Nephron (organoid): Measurements from ENCODE around the gene SIPA1L3.
"Not testable (repeated sequence)": the region's sequence is repeated elsewhere in the genome, so short reads cannot be mapped to it uniquely, and the experiment has no call there.

ENCODE experiments used
- H3K27ac Mint-ChIP-seq, 3 experiments: 2 replicates each; pipeline ENCODE4 v1.8.0; 2020; ENCODE audit warnings: mixed read lengths in 3 of 3, mild to moderate bottlenecking in 2 of 3, moderate library complexity in 1 of 3
- H3K27me3 Mint-ChIP-seq: 2 replicates; pipeline ENCODE4 v1.8.0; 2021; ENCODE audit warnings: low read depth, mild to moderate bottlenecking, moderate library complexity, mixed read lengths
- H3K36me3 Mint-ChIP-seq: 2 replicates; pipeline ENCODE4 v1.8.0; 2020; ENCODE audit warnings: low read depth, mixed read lengths
- H3K4me1 Mint-ChIP-seq: 2 replicates; pipeline ENCODE4 v1.8.0; 2020; ENCODE audit warnings: mixed read lengths
- H3K4me3 Mint-ChIP-seq, 3 experiments: 2 replicates each; pipeline ENCODE4 v1.8.0; 2020; ENCODE audit warnings: mild to moderate bottlenecking in 3 of 3, mixed read lengths in 3 of 3, moderate library complexity in 2 of 3
- H3K9me3 Mint-ChIP-seq: 2 replicates; pipeline ENCODE4 v1.8.0; 2020; ENCODE audit warnings: mixed read lengths
- TF ChIP-seq, protein P1 (sequence below), 3 experiments: fragments of 200-600 bp; sonication (generic); IDR thresholded peaks; one replicate each; pipeline ENCODE4 v1.5.0; 2021; ENCODE audit warnings: antibody characterized with exemption in 3 of 3; ENCODE audit not compliant: unreplicated experiment in 3 of 3

Gene SIPA1L3

DNA sequence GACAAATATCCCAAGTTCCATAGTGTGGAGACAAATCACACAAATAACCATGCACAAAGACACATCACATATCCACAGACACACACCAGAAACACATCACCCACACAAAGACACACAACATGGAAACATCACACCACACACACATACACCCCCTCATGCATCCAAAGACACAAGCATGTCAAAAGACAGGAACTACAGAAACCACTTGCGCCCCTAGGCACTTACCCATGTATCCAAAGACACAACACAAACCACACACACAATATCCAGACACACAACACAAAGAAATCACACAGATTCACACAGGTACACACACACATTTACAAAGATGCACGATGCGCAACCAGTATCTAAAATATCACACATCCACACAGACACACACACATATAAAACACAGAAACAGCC lies 316.1 kb downstream of the SIPA1L3 start:
- TF ChIP-seq, protein P1, sequence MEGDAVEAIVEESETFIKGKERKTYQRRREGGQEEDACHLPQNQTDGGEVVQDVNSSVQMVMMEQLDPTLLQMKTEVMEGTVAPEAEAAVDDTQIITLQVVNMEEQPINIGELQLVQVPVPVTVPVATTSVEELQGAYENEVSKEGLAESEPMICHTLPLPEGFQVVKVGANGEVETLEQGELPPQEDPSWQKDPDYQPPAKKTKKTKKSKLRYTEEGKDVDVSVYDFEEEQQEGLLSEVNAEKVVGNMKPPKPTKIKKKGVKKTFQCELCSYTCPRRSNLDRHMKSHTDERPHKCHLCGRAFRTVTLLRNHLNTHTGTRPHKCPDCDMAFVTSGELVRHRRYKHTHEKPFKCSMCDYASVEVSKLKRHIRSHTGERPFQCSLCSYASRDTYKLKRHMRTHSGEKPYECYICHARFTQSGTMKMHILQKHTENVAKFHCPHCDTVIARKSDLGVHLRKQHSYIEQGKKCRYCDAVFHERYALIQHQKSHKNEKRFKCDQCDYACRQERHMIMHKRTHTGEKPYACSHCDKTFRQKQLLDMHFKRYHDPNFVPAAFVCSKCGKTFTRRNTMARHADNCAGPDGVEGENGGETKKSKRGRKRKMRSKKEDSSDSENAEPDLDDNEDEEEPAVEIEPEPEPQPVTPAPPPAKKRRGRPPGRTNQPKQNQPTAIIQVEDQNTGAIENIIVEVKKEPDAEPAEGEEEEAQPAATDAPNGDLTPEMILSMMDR (IDR thresholded peaks at IDR 0.05; ENCODE audit: unreplicated experiment in 3 of 3): no peak
- H3K4me1 Mint-ChIP-seq: peaks cover 14% of the 10 kb centered on the region
- peaks cover 15% of the 10 kb centered on the region for H3K27me3 Mint-ChIP-seq
- H3K9me3 Mint-ChIP-seq: no peaks in the 10 kb centered on the region
- H3K36me3 Mint-ChIP-seq: peaks cover 11% of the 10 kb centered on the region
- peak overlapping the region; percentile 75 to 87 (median 76) for H3K4me3 Mint-ChIP-seq
- peak overlapping the region in 2 of 3 experiments; percentile 0 to 16 for H3K27ac Mint-ChIP-seq

DNA sequence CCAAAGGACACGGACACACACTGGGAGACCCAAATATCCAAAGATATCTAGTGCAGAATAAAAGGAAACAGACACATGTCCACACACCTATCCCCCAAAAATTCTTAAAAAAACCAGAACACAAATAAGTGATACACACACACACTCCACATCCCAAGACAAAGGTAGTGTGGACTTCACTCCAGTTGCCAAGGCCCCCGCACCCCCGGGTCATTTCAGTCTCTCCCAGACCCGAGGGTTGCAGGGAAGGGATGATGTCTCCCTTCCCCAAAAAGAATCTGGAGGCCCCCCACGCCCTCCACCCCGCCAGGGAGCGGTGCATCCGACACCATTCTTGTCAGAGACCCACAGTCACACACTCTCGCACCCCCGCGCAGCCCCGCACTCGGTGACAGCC lies 316.6 kb downstream of the SIPA1L3 start:
- Mint-ChIP-seq H3K4me3 (peak overlapping the region; percentile 75 to 87 (median 76)), H3K9me3 (no peaks in the 10 kb centered on the region), H3K27me3 (peaks cover 15% of the 10 kb centered on the region), H3K4me1 (peaks cover 14% of the 10 kb centered on the region), H3K36me3 (peaks cover 7% of the 10 kb centered on the region), H3K27ac (peak overlapping the region in 2 of 3 experiments; percentile 0 to 16)
- TF ChIP-seq, protein P1 (IDR thresholded peaks at IDR 0.05; ENCODE audit: unreplicated experiment in 3 of 3): no peak

DNA sequence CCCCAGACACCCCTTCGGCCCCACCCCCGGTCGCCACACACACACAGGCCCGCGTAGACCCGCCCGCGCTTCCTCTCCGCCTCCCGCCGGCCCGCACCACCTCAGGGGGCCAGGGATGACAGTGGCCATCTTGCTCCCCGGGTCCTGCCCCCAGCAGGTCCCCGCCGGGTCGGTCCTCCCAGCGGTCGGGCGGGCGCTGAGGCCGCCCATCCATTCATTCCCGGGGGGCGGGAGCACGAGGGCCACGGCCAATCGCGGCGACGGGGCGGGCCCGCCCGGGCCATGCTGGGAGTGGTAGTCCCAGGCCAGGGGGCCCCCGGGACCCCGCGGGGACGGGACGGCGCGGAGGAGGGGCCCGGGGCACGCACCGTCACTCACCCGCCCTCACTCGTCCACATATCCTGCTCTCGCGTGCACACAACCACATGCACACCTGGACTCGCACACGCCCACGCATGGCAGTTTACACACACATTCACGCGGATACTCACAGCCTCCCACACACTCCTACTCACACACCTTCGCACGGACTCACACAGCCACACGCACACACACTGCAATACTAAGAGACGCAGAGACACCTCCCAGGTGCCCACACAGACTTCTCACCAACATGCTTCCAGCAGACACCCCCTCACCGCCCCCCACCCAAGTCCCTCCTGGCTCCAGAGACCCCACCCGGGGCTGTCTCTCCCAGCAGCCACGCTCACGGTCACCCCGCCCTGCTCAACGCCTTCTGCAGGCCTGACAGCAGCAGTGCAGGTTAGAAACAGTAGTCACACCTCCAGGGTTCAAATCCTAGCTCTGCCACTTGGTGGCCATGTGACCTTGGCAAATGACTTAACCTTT lies 317.2 kb downstream of the SIPA1L3 start, which contains the start of gene DPF1:
Gene DPF1, minus strand, starts transcription at position 209 of the 849 bp plus-strand sequence. Its CDS starts 80 bp downstream, at position 129.
- Mint-ChIP-seq H3K4me3 (peak within 1 kb of the TSS; percentile 87 to 95 (median 92)), H3K36me3 (peaks cover 6% of the 10 kb centered on the region), H3K4me1 (peaks cover 14% of the 10 kb centered on the region), H3K27me3 (peaks cover 15% of the 10 kb centered on the region), H3K9me3 (no peaks in the 10 kb centered on the region), H3K27ac (peak within 1 kb of the TSS in 2 of 3 experiments; percentile 33 to 56)
- TF ChIP-seq, protein P1 (IDR thresholded peaks at IDR 0.05; ENCODE audit: unreplicated experiment in 3 of 3): peak in 2 of 3 experiments; percentile 36 to 41

DNA sequence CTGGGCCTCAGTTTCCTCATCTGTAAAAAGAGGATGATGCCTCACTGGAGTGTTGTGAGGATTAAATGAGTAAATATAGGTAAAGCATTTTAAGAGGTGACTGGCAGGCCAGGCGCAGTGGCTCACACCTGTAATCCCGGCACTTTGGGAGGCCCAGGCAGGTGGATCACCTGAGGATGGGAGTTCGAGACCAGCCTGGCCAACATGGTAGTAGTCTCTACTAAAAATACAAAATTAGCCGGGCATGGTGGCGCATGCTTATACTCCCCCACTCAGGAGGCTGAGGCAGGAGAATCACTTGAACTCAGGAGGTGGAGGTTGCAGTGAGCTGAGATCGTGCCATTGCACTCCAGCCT lies 317.8 kb downstream of the SIPA1L3 start:
- TF ChIP-seq, protein P1 (IDR thresholded peaks at IDR 0.05; ENCODE audit: unreplicated experiment in 3 of 3): peak in 1 of 3 experiments; percentile 8
- Mint-ChIP-seq H3K4me3 (peak overlapping the region; percentile 87 to 95 (median 92)), H3K4me1 (peaks cover 14% of the 10 kb centered on the region), H3K27me3 (peaks cover 17% of the 10 kb centered on the region)
- H3K9me3 Mint-ChIP-seq, H3K27ac Mint-ChIP-seq, H3K36me3 Mint-ChIP-seq: not testable (repeated sequence)

DNA sequence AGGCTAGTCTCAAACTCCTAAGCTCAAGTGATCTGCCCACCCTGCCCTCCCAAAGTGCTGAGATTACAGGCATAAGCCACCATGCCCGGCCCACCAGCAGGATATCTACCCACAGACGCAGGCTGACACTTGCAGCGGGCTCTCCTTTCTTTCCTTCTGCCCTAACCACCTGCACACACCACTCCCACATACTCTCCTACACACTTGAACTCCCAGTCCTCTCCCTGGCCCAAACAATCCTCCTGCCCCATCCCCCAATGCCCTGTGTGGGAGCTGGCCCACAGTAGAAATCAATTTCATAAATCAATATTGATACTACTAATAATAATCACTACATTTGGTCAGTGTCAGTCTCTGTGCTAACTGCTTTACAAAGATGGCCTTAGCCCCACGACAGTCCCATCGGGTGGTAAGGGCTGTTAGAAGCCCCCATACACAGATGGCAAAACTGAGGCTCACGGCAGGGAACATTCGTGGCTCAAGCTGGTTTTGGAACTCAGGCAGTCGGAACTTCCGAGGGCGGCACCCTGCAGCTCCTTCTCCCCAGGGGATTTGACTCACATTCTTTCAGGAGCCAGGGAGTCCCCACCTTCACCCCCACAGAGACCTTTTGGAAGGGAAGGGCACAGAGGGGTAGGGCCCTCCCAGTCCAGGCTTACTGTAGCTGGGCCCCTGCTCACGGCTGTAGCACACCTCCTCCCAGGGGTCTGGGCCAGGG lies 320.4 kb downstream of the SIPA1L3 start:
- Mint-ChIP-seq H3K4me3 (peak overlapping the region; percentile 71 to 76 (median 73)), H3K27me3 (peaks cover 33% of the 10 kb centered on the region), H3K27ac (peak overlapping the region in 1 of 3 experiments; percentile 3), H3K4me1 (peaks cover 14% of the 10 kb centered on the region), H3K36me3 (no peaks in the 10 kb centered on the region), H3K9me3 (no peaks in the 10 kb centered on the region)
- TF ChIP-seq, protein P1 (IDR thresholded peaks at IDR 0.05; ENCODE audit: unreplicated experiment in 3 of 3): no peak
